IMR-90 (cell line): ENCODE measurements around the gene MAML3. TPM values are rescaled to one million over a fixed set of nuclear protein-coding genes. Genes with fewer than 3 reads are reported as not detected.

Experiments used
- ATAC-seq: fragments of 200-7000 bp; cut with Tn5 transposase; 2 replicates; pipeline ENCODE4 v1.9.1; 2020; ENCODE audit warnings: low read depth, mild to moderate bottlenecking, moderate library complexity
- BruUV-seq: library from RNA; stranded (reverse); fragments of 400-500 nt; replicated peaks from 2 replicates; lab custom pipeline; 2021; lab: Mats Ljungman, UMichigan
- CTCF ChIA-PET: fragments of 300-600 bp; formaldehyde crosslinking; extraction: SDS; loops from one replicate; lab custom pipeline; 2021; ENCODE audit warnings: antibody characterized with exemption; lab: Yijun Ruan, JAX
- POLR2A ChIA-PET: fragments of 300-600 bp; sonication (Branson Sonifier 250); formaldehyde crosslinking; loops from one replicate; lab custom pipeline; 2022; ENCODE audit warnings: antibody characterized with exemption; ENCODE audit not compliant: unreplicated experiment; lab: Charles Lee
- DNase-seq: peaks from one replicate; pipeline ENCODE4 v3.0.0; 2013
- H2AFZ ChIP-seq: replicated peaks from 2 replicates; pipeline ENCODE3; 2013; ENCODE audit warnings: low read length, mild to moderate bottlenecking; ENCODE audit not compliant: poor library complexity
- H2AK5ac ChIP-seq: 2 replicates; pipeline ENCODE4 v1.6.1; 2013; ENCODE audit warnings: low read depth, low read length, inconsistent platforms
- H2AK9ac ChIP-seq: replicated peaks from 2 replicates; pipeline ENCODE3; 2013; ENCODE audit warnings: mild to moderate bottlenecking, low read depth, low read length, moderate library complexity; ENCODE audit not compliant: poor library complexity
- H2BK120ac ChIP-seq: 2 replicates; pipeline ENCODE4 v1.6.1; 2013; ENCODE audit warnings: low read depth, low read length, inconsistent platforms
- H2BK15ac ChIP-seq: 3 replicates; pipeline ENCODE4 v1.6.1; 2013; ENCODE audit warnings: low read depth, low read length, inconsistent platforms
- H2BK20ac ChIP-seq: 2 replicates; pipeline ENCODE4 v1.6.1; 2013; ENCODE audit warnings: low read depth, mild to moderate bottlenecking, inconsistent platforms, low read length, moderate library complexity
- H2BK5ac ChIP-seq: 2 replicates; pipeline ENCODE4 v1.6.1; 2013; ENCODE audit warnings: mild to moderate bottlenecking, low read depth, low read length, inconsistent platforms; ENCODE audit not compliant: poor library complexity, severe bottlenecking
- H3K14ac ChIP-seq: replicated peaks from 2 replicates; pipeline ENCODE4 v1.6.1; 2013; ENCODE audit warnings: low read depth, low read length, inconsistent platforms
- H3K18ac ChIP-seq: 2 replicates; pipeline ENCODE4 v1.6.1; 2013; ENCODE audit warnings: low read depth, low read length, control low read depth
- H3K23ac ChIP-seq: 2 replicates; pipeline ENCODE4 v1.6.1; 2013; ENCODE audit warnings: low read depth, low read length, inconsistent platforms
- H3K27ac ChIP-seq: 2 replicates; pipeline ENCODE4 v1.5.1; 2013; ENCODE audit warnings: mild to moderate bottlenecking, control low read depth, low read length; ENCODE audit not compliant: insufficient read depth
- H3K27me3 ChIP-seq: 2 replicates; pipeline ENCODE4 v1.6.1; 2013; ENCODE audit warnings: low read length; ENCODE audit not compliant: control insufficient read depth, insufficient read depth
- H3K36me3 ChIP-seq: 2 replicates; pipeline ENCODE4 v1.6.1; 2013; ENCODE audit warnings: low read length, mixed read lengths; ENCODE audit not compliant: control insufficient read depth, insufficient read depth
- H3K4ac ChIP-seq: 2 replicates; pipeline ENCODE4 v1.6.1; 2013; ENCODE audit warnings: low read depth, low read length, inconsistent platforms
- H3K4me1 ChIP-seq: 2 replicates; pipeline ENCODE4 v1.6.1; 2013; ENCODE audit warnings: low read length, mixed read lengths; ENCODE audit not compliant: control insufficient read depth, insufficient read depth
- H3K4me2 ChIP-seq: 2 replicates; pipeline ENCODE4 v1.6.1; 2013; ENCODE audit warnings: low read depth, mild to moderate bottlenecking, control low read depth, low read length, moderate library complexity
- H3K4me3 ChIP-seq: 2 replicates; pipeline ENCODE4 v1.5.1; 2013; ENCODE audit warnings: low read depth, mild to moderate bottlenecking, control low read depth, low read length, moderate library complexity; ENCODE audit not compliant: insufficient read depth
- H3K56ac ChIP-seq: 2 replicates; pipeline ENCODE4 v1.6.1; 2013; ENCODE audit warnings: low read length, inconsistent platforms; ENCODE audit not compliant: insufficient read depth; ENCODE audit errors: extremely low read depth
- H3K79me1 ChIP-seq, 2 experiments: 2 replicates each; pipeline ENCODE4 v1.6.1; 2013; ENCODE audit warnings: low read length in 2 of 2, inconsistent platforms in 1 of 2, low read depth in 1 of 2
- H3K9ac ChIP-seq: 2 replicates; pipeline ENCODE4 v1.6.1; 2013; ENCODE audit warnings: low read depth, low read length, control low read depth
- H3K9me1 ChIP-seq: 2 replicates; pipeline ENCODE4 v1.6.1; 2013; ENCODE audit warnings: low read length, inconsistent platforms; ENCODE audit not compliant: insufficient read depth
- H3K9me3 ChIP-seq: 2 replicates; pipeline ENCODE4 v1.6.1; 2013; ENCODE audit warnings: low read length; ENCODE audit not compliant: control insufficient read depth, insufficient read depth
- H4K20me1 ChIP-seq: 2 replicates; pipeline ENCODE4 v1.6.1; 2013; ENCODE audit warnings: low read length, inconsistent platforms; ENCODE audit not compliant: insufficient read depth
- H4K5ac ChIP-seq: 2 replicates; pipeline ENCODE4 v1.6.1; 2013; ENCODE audit warnings: mild to moderate bottlenecking, low read depth, low read length, control low read depth
- H4K8ac ChIP-seq, 2 experiments: 2 replicates each; pipeline ENCODE4 v1.6.1; 2013; ENCODE audit warnings: low read depth in 2 of 2, low read length in 2 of 2, control low read depth in 1 of 2, inconsistent platforms in 1 of 2
- H4K91ac ChIP-seq: 2 replicates; pipeline ENCODE4 v1.6.1; 2013; ENCODE audit warnings: low read depth, low read length, inconsistent platforms; ENCODE audit not compliant: insufficient read depth
- BHLHE40 ChIP-seq: fragments of 150-350 bp; IDR thresholded peaks from 2 replicates; pipeline ENCODE4 v1.6.1; 2016; ENCODE audit warnings: mild to moderate bottlenecking, low read depth, low read length
- MAFK ChIP-seq: IDR thresholded peaks from 2 replicates; pipeline ENCODE4 v1.6.1; 2012; ENCODE audit warnings: low read depth, low read length, improper control_type of control experiment
- MAZ ChIP-seq: IDR thresholded peaks from 2 replicates; pipeline ENCODE4 v1.6.1; 2012; ENCODE audit warnings: low read depth, mild to moderate bottlenecking, low read length, improper control_type of control experiment, moderate library complexity, borderline replicate concordance
- POLR2A ChIP-seq: IDR thresholded peaks from 2 replicates; pipeline ENCODE4 v1.6.1; 2012; ENCODE audit warnings: mild to moderate bottlenecking, low read depth, low read length
- RCOR1 ChIP-seq: IDR thresholded peaks from 2 replicates; pipeline ENCODE4 v1.6.1; 2012; ENCODE audit warnings: mild to moderate bottlenecking, low read length, improper control_type of control experiment; ENCODE audit not compliant: insufficient replicate concordance
- dilution Hi-C: fragments of 300-500 bp; cut with HindIII; formaldehyde crosslinking; loops from one replicate; pipeline ENCODE4 v1.14.3; 2018; ENCODE audit warnings: low sequenced_read_pairs; ENCODE audit not compliant: unreplicated experiment
- in situ Hi-C: fragments of 300-500 bp; cut with MboI; formaldehyde crosslinking; loops from 3 replicates; pipeline ENCODE4 v1.14.3; 2019; ENCODE audit warnings: low sequenced_read_pairs, inconsistent platforms, mixed read lengths
- intact Hi-C: fragments of 100-400 bp; cut with micrococcal nuclease; formaldehyde crosslinking; loops from 2 replicates; pipeline ENCODE4 v1.10.0; 2022
- polyA plus RNA-seq, 3 experiments: library from polyadenylated mRNA; depleted of rRNA; stranded (reverse); fragments of >200 nt; gene quantifications; 2 replicates each; pipeline ENCODE4 v1.2.3, GENCODE V29; 2012; ENCODE audit warnings: low replicate concordance in 1 of 3
- total RNA-seq: library from RNA; depleted of rRNA; stranded (reverse); fragments of >200 nt; gene quantifications from 2 replicates; pipeline ENCODE4 v1.2.3, GENCODE V29; 2012

MAML3 gene
- total and polyA plus RNA-seq, 2 of the 4 experiments (the other 2 are of a cell fraction): 0.90 to 1.7 TPM

DNA sequence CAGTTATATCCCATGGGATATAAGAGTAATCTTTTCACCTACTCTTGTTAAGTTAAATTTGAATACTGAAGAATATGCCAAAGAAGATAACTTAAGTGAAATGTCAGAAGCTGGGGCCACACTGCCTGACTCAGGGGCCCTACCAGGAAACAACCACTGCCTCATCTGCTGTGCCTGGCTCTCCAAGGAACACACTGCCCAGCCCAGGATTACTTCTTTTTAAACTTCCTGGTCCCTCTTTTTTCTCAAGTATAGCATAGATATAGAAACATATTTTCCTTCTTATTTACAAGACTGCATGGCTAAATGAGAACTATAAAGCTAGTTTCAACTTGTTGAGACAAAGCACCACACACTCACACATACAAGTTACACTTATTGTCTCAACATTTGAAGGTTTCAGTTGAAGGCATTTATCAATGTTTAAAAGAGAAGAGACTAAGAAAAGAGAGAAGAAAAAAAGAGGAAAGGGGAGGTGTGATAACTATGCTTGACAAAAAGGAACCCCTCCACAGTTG is 45.2 kb downstream of the MAML3 start:
- peaks cover 10% of the 10 kb centered on the region for H3K4me1 ChIP-seq
- dilution Hi-C loops (no loop called here), intact Hi-C loops (no loop called here), in situ Hi-C loops (no loop called here)
- H2BK20ac ChIP-seq: no peak overlapping the region
- no peak overlapping the region for H3K4ac ChIP-seq
- DNase-seq (no peak), ATAC-seq (no peak)
- H2AK5ac ChIP-seq: no peak overlapping the region
- peaks cover 9% of the 10 kb centered on the region for H3K9me1 ChIP-seq
- no TSS peak for BruUV-seq
- H3K18ac ChIP-seq: no peak overlapping the region
- no peak overlapping the region for H2AK9ac ChIP-seq
- H4K5ac ChIP-seq: no peak overlapping the region
- no peak overlapping the region for H3K9ac ChIP-seq
- CTCF ChIA-PET: no interaction called here
- H4K91ac ChIP-seq: no peak overlapping the region
- no peak overlapping the region for H3K14ac ChIP-seq
- no peak overlapping the region for H3K27ac ChIP-seq
- H2BK15ac ChIP-seq: no peak overlapping the region
- H3K23ac ChIP-seq: no peak overlapping the region
- H3K4me2 ChIP-seq: no peak overlapping the region
- TF ChIP-seq POLR2A: no peak
- no peak for TF ChIP-seq BHLHE40
- TF ChIP-seq MAFK: no peak
- TF ChIP-seq RCOR1: no peak
- TF ChIP-seq MAZ: no peak
- H2AFZ ChIP-seq: no peak overlapping the region
- H3K4me3 ChIP-seq: no peak overlapping the region
- no peak overlapping the region for H2BK120ac ChIP-seq
- H4K8ac ChIP-seq: no peak overlapping the region
- H2BK5ac ChIP-seq: no peak overlapping the region
- no peak overlapping the region for H3K56ac ChIP-seq
- no peaks in the 10 kb centered on the region for H3K27me3 ChIP-seq
- peaks cover 8 to 17% of the 10 kb centered on the region in 2 experiments; a peak in 3 of 4 replicates for H3K79me1 ChIP-seq
- no peaks in the 10 kb centered on the region for H4K20me1 ChIP-seq
- POLR2A ChIA-PET: interaction anchor here (0.6 kb wide), 1 partner anchor 11 kb away, joined by 5 read pairs; no protein-coding TSS in a partner anchor
- no peaks in the 10 kb centered on the region for H3K9me3 ChIP-seq
- no peaks in the 10 kb centered on the region for H3K36me3 ChIP-seq
